Activated T-helper 1 cell treated with Interleukin-2 at 50 U/mL for 16 hours (primary cell): ENCODE results near the gene CSGALNACT2.
"Not testable (repeated sequence)": the region's sequence is repeated elsewhere in the genome, so short reads cannot be mapped to it uniquely, and the experiment has no call there.

ENCODE experiments used
- DNase-seq: peaks from one replicate; pipeline ENCODE4 v3.0.0-alpha.2; 2020; ENCODE audit warnings: low read depth

Gene CSGALNACT2

DNA sequence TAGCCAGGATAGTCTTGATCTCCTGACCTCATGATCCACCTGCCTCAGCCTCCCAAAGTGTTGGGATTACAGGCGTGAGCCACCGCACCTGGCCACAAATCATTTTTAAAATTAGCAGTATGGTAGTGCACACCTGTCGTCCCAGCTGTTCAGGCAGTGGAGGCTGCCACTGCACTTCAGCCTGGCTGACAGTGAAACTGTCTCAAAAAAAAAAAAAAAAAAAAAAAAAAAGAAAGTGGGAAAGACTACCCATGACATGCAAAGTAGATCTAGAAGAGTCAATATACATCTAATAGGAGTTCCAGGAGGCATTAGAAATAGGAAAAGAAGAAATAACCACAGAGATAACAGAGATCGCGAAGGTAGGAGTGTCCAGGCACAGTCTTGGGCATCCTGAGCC lies 3.2 kb downstream of the CSGALNACT2 start:
- DNase-seq, result no peak

DNA sequence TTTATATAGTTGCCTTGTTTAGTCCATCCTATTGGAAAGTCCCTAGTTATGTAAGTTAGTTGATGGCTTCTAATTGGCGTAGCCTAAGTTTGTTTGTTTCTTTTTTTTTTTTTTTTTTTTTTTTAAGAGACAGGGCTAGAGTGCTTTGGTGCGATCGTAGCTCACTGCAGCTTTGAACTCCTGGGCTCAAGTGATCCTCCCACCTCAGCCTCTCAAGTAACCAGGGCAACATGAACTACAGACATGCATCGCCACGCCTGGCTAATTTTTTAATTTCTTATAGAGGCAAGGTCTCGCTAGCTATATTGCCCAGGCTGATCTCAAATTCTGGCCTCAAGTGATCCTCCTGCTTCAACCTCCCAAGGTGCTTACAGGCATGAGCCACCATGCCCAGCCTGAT lies 7.1 kb downstream of the CSGALNACT2 start:
- no peak for DNase-seq

DNA sequence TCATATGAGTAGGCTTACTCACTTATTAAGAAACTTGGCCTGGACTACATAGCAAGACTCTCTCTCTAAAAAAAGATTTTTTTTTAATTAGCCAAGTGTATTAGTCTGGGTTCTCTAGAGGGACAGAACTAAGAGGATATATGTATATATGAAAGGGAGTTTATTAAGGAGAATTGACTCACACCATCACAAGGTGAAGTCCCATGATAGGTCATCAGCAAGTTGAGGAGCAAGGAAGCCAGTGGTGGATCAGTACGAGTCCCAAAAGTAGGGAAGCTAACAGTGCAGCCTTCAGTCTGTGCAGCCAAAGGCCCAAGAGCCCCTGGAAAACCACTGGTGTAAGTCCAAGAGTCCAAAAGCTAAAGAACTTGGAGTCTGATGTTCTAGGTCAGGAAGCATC lies 7.7 kb downstream of the CSGALNACT2 start:
- DNase-seq, result not testable (repeated sequence)

DNA sequence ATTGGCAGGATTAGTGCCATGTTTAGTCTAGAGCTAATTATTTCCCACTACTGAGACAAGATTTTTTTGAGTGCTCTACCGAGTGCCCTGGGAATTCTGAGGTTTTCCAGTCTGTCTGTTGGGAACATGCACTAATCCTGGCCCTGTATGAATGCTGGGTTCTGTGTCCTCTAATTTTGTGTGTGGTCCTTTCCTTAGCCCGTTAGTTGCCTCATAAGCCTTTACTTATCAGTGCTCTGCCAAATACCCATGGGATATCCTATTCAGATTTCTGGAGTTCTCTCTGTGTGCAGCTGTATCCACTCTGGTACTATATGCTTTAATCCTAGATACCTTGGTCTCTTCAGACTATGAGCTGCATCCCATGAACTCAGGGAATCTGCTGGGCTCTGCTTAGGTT lies 13.1 kb downstream of the CSGALNACT2 start:
- DNase-seq, result no peak

DNA sequence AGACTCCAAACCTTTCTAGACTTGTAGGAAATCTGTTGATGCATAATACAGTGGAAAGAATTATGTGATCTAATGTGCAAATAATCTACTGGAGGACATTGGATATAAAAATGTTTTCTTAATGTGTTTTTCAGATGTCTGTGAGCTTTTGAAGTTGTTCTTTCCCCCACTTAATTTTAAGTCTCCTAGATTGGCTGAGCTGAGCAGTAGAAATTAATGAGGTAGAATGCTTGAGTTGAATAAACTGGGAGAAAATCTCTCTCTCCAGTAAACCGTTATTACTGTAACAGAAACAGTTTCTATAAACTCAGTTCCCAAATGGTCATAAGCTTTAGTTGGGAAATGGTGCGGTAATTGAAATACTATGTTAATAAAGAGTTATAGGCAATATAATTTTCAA lies 15.7 kb downstream of the CSGALNACT2 start:
- no peak for DNase-seq

DNA sequence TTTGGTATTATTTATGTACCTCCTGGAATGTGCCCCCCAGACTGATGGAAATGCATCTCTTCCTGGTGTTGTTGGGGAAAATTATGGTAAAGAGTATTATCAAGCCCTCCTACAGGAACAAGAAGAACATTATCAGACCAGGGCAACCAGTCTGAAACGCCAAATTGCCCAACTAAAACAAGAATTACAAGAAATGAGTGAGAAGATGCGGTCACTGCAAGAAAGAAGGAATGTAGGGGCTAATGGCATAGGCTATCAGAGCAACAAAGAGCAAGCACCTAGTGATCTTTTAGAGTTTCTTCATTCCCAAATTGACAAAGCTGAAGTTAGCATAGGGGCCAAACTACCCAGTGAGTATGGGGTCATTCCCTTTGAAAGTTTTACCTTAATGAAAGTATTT lies 17.0 kb downstream of the CSGALNACT2 start:
- DNase-seq, result no peak

DNA sequence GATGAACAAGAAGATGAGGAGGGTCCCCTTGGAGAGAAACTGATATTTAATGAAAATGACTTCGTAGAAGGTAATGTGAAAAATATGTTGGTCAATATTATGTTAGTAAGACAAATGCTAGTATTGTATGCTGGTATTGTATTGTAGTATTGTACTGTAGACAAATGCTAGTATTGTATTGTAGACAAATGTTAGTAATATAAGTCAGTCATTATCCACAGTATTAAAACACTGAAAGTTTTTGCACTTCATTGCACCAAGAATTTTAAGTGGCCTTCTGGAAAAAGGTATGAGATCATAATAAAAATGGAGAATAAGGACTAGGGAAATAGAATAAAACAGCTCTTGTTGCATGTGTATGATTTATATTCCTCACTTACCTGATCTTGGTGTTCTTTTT lies 17.5 kb downstream of the CSGALNACT2 start:
- no peak for DNase-seq

DNA sequence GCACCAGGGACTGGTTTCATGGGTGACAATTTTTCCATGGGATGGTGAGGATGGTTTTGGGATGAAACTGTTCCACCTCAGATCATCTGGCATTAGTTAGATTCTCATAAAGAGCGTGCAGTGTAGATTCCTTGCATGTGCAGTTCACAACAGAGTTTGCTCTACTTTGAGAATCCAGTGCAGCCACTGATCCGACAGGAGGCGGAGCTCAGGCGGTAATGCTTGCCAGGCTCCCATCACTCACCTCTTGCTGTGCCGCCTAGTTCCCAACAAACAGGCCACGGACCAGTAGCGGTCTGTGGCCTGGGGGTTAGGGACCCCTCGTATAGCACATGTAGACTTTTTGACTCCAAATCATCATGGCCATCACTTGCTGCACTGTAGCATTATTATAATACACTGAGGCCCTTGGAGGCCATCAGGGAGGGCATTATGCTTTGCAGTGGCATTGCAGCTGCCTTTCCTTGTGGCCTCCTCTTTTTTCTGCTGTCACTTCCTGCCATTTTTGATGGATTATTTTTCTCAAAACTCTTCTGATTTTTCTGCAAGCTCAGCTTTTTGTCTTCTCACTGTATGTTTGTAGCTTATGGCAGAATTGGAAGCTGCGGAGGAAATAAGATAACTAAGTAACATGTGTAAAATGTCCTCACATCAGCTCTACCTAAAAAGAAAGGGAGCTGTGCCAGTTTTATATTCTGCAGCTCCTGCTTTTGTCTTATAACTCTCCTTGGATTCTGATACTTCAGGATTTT lies 18.5 kb downstream of the CSGALNACT2 start:
- DNase-seq, result no peak

DNA sequence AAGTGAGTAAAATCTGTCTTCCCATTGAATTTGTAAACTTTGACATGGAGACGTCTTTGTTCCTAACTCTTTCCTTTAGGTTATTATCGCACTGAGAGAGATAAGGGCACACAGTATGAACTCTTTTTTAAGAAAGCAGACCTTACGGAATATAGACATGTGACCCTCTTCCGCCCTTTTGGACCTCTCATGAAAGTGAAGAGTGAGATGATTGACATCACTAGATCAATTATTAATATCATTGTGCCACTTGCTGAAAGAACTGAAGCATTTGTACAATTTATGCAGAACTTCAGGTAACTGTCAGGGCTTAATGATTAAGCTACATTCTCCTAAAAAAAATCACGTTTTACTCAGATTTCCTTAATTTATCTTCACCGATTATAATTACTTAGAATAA lies 20.4 kb downstream of the CSGALNACT2 start:
- no peak for DNase-seq

DNA sequence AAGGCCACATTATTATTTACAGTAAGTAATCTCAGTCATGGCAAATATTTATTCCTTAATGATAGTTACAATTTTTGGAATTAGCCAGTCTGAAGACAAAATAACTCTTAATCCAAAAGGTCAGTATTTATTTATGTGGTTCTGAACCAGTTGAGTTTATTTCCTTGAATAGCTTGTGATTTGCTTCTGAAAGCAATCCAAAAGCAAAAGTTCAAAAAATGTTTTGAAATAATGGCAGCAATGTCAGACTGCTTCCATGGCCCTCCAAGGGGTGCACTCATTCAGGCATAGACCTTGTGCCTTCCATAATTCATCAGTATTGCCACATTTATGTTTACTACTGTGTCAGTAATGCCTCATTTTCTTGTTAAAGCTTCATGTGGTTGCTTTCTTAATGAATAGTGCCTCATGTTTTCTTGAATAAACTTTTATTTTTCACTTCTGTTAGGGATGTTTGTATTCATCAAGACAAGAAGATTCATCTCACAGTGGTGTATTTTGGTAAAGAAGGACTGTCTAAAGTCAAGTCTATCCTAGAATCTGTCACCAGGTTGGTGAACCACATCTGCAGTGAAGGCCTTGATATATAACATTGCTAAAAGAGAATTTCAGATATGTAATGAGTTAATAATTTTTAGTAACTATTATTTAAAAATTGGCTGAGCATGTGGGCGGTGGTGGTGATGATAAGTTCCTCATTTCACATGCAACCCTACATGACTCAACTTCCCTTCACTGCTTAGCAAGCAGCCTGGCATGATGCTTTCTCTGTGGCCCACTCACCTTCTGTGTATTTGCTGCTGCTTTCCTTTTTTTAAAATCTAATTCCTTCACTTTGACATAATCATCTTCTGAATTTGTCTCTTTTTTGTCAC lies 22.0 kb downstream of the CSGALNACT2 start:
- no peak for DNase-seq

DNA sequence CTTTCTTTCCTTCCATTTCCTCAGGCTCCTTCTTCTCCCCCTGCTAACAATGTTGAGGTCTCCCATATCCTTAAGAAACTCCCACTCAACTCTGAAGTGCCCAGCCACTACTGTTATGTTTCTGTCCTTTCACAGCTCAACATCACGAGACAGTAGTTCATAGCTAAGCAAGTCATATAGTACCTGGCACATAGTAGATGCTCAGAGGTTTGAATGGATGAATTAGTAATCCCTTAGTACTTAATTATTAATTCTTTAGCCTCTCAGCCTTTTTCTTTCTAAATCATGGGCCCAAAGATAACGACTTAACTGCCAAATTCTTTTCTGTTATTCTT lies 22.6 kb downstream of the CSGALNACT2 start:
- DNase-seq, result no peak

DNA sequence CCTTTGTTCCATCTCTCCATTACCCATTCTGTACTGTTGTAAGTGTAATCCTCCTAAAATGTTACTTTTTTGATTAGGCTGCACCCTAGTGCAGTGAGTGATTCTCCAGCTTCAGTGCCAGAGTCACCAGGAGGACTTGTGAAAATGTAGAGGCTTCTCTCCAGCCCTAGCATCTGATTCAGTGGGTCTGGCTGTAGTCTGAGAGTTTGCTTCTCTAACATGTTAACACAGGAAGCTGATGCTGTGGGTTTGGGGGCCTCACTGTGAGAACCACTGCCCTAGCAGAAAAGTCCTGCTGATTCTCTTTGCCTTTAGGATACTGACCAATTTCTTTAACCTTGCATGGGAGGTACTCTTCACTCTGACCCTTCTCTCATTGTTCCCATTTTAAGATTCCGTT lies 24.4 kb downstream of the CSGALNACT2 start:
- DNase-seq, result no peak

DNA sequence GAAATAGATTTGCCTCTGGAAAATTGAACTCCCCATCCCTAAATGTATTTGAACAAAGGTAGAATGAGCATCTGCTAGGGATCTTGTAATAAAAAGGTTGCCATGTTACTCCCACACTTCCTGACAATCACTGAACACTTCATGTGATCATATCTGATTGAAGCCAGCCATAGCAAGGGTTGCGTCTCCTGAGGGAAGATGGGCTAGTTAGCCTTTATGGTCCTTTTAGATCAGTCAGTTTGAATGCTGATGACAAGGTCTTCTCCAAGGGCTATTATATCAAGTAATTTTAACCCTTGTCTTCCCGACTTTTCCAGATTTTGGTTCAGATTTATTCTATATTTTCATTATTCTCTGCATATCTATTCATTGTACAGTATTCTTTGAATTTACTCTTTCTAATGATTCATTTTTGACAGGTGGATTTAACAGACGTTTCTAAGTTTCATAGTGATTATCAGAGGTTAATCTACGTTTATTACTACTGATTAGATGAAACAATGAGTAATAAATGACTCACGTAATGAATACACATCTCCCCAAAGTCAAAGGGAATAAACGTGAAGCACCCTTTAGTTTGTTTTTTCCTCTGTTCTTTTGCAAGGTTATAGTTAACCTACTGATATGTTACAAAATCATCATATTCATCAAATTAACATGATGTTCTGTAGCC lies 28.1 kb downstream of the CSGALNACT2 start:
- DNase-seq, result no peak

DNA sequence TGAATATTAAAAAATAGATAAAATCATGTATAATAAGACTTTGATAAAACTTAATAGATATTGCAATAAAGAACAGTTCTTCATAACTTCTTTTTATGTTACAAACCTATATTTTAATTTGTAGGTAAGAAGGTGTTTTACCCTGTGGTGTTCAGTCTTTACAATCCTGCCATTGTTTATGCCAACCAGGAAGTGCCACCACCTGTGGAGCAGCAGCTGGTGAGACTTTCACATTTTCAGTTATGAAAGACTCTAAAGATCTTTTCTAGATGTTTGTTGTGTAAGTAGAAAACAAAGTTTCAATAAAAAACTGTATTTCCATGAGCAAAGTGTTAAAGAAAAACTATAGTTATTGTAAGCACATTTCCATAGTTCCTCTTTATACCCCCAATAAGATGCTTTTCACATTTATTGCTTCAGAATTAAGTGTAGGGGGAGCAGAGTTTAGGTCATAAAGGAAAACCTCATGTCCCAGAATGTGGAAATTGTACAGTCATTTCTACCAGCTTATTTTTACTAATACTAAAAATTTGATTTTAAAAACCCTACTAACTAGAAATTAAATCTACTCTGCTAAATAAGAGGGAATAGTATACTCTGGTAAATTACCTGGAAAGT lies 28.7 kb downstream of the CSGALNACT2 start:
- no peak for DNase-seq

DNA sequence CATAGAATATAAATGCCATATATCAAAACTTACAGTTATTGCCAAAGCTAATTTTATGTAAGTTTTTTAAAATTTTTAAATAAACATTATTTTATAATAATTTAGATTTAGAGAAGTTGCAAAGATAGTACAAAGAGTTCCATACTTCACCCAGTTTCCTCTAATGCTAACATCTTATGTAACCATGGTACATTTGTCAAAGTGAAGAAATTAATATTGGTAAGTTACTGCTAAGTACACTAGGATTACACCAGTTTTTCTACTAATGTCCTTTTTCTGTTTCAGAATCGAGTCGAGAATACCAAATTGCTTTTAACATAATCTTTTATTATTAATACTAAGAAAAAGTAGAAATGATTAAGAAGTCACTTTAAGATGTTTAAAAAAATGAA lies 29.2 kb downstream of the CSGALNACT2 start:
- no peak for DNase-seq

DNA sequence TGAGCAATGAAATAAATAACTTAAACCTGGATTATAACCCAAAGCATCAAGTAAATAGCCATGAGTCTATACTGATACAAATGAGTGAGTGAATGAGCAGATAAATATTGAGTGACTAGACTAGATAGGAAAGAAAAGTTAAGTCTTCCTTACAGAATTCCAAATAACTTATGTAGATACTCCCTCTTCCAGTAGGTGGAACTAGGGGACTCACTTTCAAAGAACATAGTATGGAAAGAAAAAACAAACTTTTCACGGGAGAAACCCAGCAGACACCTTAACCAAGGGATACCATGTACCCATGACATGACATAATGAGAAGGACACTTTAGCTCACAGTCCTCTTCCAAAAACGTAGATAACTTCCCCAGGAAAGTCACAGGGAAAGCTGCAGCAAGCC lies 32.2 kb downstream of the CSGALNACT2 start:
- no peak for DNase-seq

DNA sequence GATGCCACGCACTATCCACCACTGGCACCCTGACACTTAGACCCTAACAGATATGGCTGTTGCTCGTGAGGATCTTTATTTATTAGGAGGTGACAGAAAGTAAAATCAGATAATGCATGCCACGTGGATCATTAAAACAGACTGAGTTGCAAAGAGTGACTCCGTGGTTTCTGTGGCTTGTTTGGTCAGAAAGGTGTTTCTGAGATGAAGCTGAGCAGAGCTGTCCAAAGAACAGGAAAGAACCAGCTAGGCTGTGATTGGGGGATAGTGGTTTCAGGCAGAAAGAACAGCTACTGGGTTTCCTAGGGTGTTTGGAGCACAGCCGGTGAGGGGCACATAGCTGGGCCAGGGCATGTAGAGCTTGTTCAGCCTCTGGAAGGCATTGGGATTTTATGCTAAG lies 34.4 kb downstream of the CSGALNACT2 start:
- DNase-seq, result no peak

DNA sequence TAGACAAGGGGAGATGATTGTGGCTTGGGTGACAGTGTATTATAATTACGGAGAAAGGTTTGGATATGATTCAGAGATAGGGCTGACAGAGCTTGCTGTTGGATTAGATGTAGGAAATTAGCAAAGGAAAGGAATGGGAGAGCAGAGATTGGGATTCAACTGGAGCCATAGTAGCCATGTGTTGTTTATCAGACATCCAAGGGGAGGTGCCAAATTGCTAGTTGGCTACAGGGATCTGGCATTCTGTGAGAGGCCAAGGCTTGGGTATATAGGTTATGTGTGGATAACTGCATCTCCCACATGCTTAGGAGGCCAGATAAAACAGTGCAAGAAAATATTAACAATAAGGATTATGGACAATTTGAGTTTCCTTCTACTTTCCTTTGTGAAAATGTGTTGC lies 34.9 kb downstream of the CSGALNACT2 start:
- DNase-seq, result no peak

DNA sequence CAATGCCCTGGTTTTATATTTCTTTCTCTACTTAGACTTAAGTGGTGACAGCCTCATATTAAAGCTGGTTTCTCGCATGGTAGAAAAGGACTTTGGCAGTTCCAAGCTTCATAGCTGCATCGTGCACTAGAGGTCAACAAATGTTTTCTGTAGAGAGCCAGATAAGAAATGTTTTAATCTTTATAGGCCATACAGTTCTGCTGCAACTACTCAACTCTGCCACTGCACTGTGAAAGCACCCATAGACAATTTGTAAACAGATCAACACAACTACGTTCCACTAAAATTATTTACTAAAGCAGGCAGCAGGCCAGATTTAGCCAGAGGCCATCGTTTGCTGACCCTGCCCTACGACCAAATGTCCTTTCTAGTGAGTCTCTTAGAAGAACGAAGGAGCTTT lies 36.7 kb downstream of the CSGALNACT2 start:
- no peak for DNase-seq

DNA sequence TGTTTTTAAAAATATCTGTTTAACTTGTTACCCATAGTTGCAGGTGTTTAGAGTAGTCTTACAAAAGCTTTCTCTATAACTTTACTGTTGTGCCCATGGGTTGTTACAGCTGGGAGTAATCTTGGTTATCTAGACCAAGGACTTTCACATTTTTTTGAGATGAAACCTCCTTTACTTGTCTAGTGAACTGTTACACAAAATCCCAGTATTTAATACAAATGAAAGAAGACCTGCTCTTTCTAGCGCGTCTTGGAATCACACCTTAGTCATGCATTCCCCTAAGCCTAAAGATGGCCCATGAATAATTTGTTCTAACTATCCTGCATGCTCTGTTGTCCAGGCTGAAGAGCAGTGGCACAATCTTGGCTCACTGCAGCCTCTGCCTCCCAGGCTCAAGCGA lies 38.0 kb downstream of the CSGALNACT2 start:
- no peak for DNase-seq

DNA sequence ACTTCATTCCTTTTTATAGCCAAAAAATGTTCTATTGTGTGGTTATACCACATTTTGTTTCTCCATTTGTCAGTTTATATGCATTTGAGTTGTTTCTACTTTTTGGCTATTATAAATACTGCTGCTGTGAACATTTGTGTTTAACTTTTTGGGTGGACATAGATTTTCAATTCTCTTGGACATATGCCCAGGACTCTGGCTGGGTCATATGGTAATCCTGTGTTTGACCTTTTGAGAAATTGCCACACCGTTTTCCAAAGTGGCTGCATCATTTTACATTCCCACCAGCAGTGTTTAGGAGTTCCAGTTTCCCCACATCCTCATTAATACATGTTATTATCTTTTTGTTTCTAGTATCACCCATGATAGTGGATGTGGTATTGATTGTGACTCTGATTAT lies 39.4 kb downstream of the CSGALNACT2 start:
- DNase-seq, result no peak

DNA sequence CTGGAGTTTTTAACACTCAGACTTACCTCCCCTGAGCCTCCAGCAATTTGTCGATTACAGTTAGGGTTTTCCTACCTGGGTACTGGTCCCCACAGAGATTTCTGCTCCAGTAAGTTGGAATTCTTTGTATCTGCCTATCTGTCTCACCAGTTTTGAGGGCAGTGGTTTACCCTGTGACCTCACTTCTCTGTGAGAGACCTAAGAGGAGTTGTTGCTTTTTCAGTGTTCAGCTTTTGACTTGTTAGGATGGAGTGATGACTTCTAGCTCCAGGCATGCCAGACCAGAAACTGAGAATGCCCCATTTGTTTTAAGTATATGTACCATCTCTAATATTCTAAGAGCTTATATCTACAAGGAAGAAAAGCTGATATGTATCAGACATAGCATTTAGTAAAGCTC lies 42.9 kb downstream of the CSGALNACT2 start:
- DNase-seq, result no peak

DNA sequence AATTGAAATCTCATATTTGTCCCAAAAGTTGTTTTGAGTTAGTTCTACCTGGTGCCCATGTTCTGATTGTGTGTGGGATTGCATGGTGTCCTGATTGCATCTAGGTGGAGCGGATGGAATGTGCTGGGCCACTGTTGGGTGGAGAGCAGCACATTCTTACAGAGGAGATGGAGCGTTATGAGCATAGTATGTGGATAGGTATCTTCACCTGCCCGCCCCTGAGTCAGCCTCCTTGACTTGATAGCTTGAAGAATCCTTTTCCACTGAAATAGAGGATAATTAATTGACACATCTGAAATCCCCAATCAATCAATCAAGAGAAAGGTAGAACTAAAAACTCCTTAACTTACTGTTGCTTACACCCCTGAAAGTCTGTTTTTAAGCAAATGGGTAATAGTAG lies 45.5 kb downstream of the CSGALNACT2 start:
- DNase-seq, result not testable (repeated sequence)
